ENCODE measurements around the gene TARS1. TPM values are rescaled to one million over a fixed set of nuclear protein-coding genes. Genes with fewer than 3 reads are reported as not detected.

The TARS1 gene
- polyA plus RNA-seq, 1 experiment, result 121 TPM

GRCh38 chr5:33448118-33448517 lies 7.4 kb downstream of the TARS1 start:
- Histone ChIP-seq H3K4me3 (ENCODE audit: low read depth, low read length) (no peak overlapping the region), H3K27me3 (ENCODE audit: control insufficient read depth, insufficient read depth, low read length) (no peaks in the 10 kb centered on the region), H3K36me3 (ENCODE audit: control insufficient read depth, insufficient read depth, low read length) (peaks cover 11% of the 10 kb centered on the region)
- ChIA-PET CTCF (interaction anchor here (0.7 to 0.8 kb wide), 2 partner anchors 522 to 531 kb away, joined by 3 read pairs; no protein-coding TSS in a partner anchor), POLR2A (no interaction called here)
- TF ChIP-seq CTCF (IDR thresholded peaks at IDR 0.05; ENCODE audit: insufficient read depth, low read depth, low read length), result no peak
- DNase-seq (ENCODE audit: low read depth), result no peak

- peaks cover 24% of the 10 kb centered on the region for H3K36me3 ChIP-seq (ENCODE audit: control insufficient read depth, insufficient read depth, low read length)
- no peak for TF ChIP-seq CTCF (IDR thresholded peaks at IDR 0.05; ENCODE audit: insufficient read depth, low read depth, low read length)
- POLR2A ChIA-PET, result interaction anchor here (0.6 to 1.0 kb wide), 3 partner anchors 193 to 506 kb away, joined by 3 read pairs; no protein-coding TSS in a partner anchor
- CTCF ChIA-PET, result interaction anchor here (0.8 to 1.0 kb wide), 3 partner anchors 14 to 479 kb away, joined by 3 to 4 read pairs (median 3); partner anchors contain the start of gene RXFP3
- H3K4me3 ChIP-seq (ENCODE audit: low read depth, low read length), result no peak overlapping the region
- no peaks in the 10 kb centered on the region for H3K27me3 ChIP-seq (ENCODE audit: control insufficient read depth, insufficient read depth, low read length)
- DNase-seq (ENCODE audit: low read depth), result peak; percentile 66
These were observed 16.4 kb downstream of the TARS1 start for GRCh38 chr5:33457126-33457525.

- ChIA-PET CTCF (interaction anchor here (0.8 to 1.3 kb wide), 3 partner anchors 13 to 478 kb away, joined by 3 to 5 read pairs (median 3); partner anchors contain the start of gene RXFP3), POLR2A (interaction anchor here (0.6 to 1.0 kb wide), 2 partner anchors 192 to 505 kb away, joined by 3 read pairs; no protein-coding TSS in a partner anchor)
- no peak for TF ChIP-seq CTCF (IDR thresholded peaks at IDR 0.05; ENCODE audit: insufficient read depth, low read depth, low read length)
- H3K36me3 ChIP-seq (ENCODE audit: control insufficient read depth, insufficient read depth, low read length), result peaks cover 24% of the 10 kb centered on the region
- no peak overlapping the region for H3K4me3 ChIP-seq (ENCODE audit: low read depth, low read length)
- no peak for DNase-seq (ENCODE audit: low read depth)
- no peaks in the 10 kb centered on the region for H3K27me3 ChIP-seq (ENCODE audit: control insufficient read depth, insufficient read depth, low read length)
These were observed 17.1 kb downstream of the TARS1 start for GRCh38 chr5:33457817-33458216.

- no peak for DNase-seq (ENCODE audit: low read depth)
- no peak for TF ChIP-seq CTCF (IDR thresholded peaks at IDR 0.05; ENCODE audit: insufficient read depth, low read depth, low read length)
- H3K27me3 ChIP-seq (ENCODE audit: control insufficient read depth, insufficient read depth, low read length), result no peaks in the 10 kb centered on the region
- ChIA-PET CTCF (interaction anchor here (1.2 kb wide), 1 partner anchor 25 kb away, joined by 3 read pairs; no protein-coding TSS in a partner anchor), POLR2A (no interaction called here)
- no peak overlapping the region for H3K4me3 ChIP-seq (ENCODE audit: low read depth, low read length)
- H3K36me3 ChIP-seq (ENCODE audit: control insufficient read depth, insufficient read depth, low read length), result peaks cover 20% of the 10 kb centered on the region
These were observed 19.4 kb downstream of the TARS1 start for GRCh38 chr5:33460210-33460609.

- no peak overlapping the region for H3K4me3 ChIP-seq (ENCODE audit: low read depth, low read length)
- no peaks in the 10 kb centered on the region for H3K27me3 ChIP-seq (ENCODE audit: control insufficient read depth, insufficient read depth, low read length)
- TF ChIP-seq CTCF (IDR thresholded peaks at IDR 0.05; ENCODE audit: insufficient read depth, low read depth, low read length), result no peak
- CTCF ChIA-PET, result no interaction called here
- no peak for DNase-seq (ENCODE audit: low read depth)
- POLR2A ChIA-PET, result no interaction called here
- peaks cover 21% of the 10 kb centered on the region for H3K36me3 ChIP-seq (ENCODE audit: control insufficient read depth, insufficient read depth, low read length)
These were observed 21.7 kb downstream of the TARS1 start for GRCh38 chr5:33462456-33462855.

All from BJ (cell line).